Endodermal cell (in vitro differentiated cells): ENCODE results near the gene HOXB3. TPM values are rescaled to one million over a fixed set of nuclear protein-coding genes. Genes with fewer than 3 reads are reported as not detected.

Source experiments
- DNase-seq: peaks from one replicate; pipeline ENCODE4 v3.0.0-alpha.2; 2017
- H3K27ac ChIP-seq: 2 replicates; pipeline ENCODE4 v1.5.1; 2013; ENCODE audit warnings: mild to moderate bottlenecking, low read depth, low read length, moderate library complexity
- H3K27me3 ChIP-seq: 2 replicates; pipeline ENCODE4 v1.6.1; 2013; ENCODE audit warnings: mild to moderate bottlenecking, low read length, moderate library complexity; ENCODE audit not compliant: insufficient read depth, control insufficient read depth, poor library complexity, severe bottlenecking
- H3K36me3 ChIP-seq: 2 replicates; pipeline ENCODE4 v1.7.0; 2013; ENCODE audit warnings: mild to moderate bottlenecking, low read length, moderate library complexity; ENCODE audit not compliant: control insufficient read depth, insufficient read depth
- H3K4me1 ChIP-seq: one replicate; pipeline ENCODE4 v1.7.0; 2013; ENCODE audit warnings: low read length; ENCODE audit not compliant: control insufficient read depth, insufficient read depth
- H3K4me3 ChIP-seq: 2 replicates; pipeline ENCODE4 v1.5.1; 2013; ENCODE audit warnings: mild to moderate bottlenecking, low read length, moderate library complexity
- H3K9ac ChIP-seq: 2 replicates; pipeline ENCODE4 v1.6.1; 2013; ENCODE audit warnings: mild to moderate bottlenecking, low read length, moderate library complexity; ENCODE audit not compliant: poor library complexity, severe bottlenecking; ENCODE audit errors: extremely low read depth
- H3K9me3 ChIP-seq: 2 replicates; pipeline ENCODE4 v1.6.1; 2013; ENCODE audit warnings: mild to moderate bottlenecking, low read length, moderate library complexity; ENCODE audit not compliant: control insufficient read depth
- H3K27ac Mint-ChIP-seq: 2 replicates; pipeline ENCODE4 v1.8.0; 2020; ENCODE audit warnings: mixed read lengths
- H3K27me3 Mint-ChIP-seq: 2 replicates; pipeline ENCODE4 v1.8.0; 2021; ENCODE audit warnings: mild to moderate bottlenecking, mixed read lengths; ENCODE audit not compliant: insufficient read depth
- H3K36me3 Mint-ChIP-seq: 2 replicates; pipeline ENCODE4 v1.8.0; 2020; ENCODE audit warnings: low read depth, mixed read lengths
- H3K4me1 Mint-ChIP-seq: 2 replicates; pipeline ENCODE4 v1.8.0; 2020; ENCODE audit warnings: mixed read lengths
- H3K4me3 Mint-ChIP-seq: 2 replicates; pipeline ENCODE4 v1.8.0; 2020; ENCODE audit warnings: mild to moderate bottlenecking, moderate library complexity, mixed read lengths
- H3K9me3 Mint-ChIP-seq: 2 replicates; pipeline ENCODE4 v1.8.0; 2020; ENCODE audit warnings: mild to moderate bottlenecking, mixed read lengths
- CTCF ChIP-seq: fragments of 200-600 bp; sonication (generic); conservative IDR thresholded peaks from 2 replicates; pipeline ENCODE4 v1.5.0; 2021; ENCODE audit warnings: antibody characterized with exemption, mild to moderate bottlenecking
- WGBS, 2 experiments: methylation state at CpG; one replicate each; pipeline versions ENCODE4 v1.1.5 to v1.1.7; 2013; ENCODE audit warnings: missing lambda C conversion rate in 2 of 2, mixed read lengths in 1 of 2; ENCODE audit not compliant: insufficient coverage in 1 of 2, insufficient read length in 1 of 2; 5-methylcytosine and 5-hydroxymethylcytosine counted together
- total RNA-seq, 2 donors: library from RNA; stranded (reverse); fragmentation: NEBNext Ultra II Directional in 1 of 2; extraction: Animal tissue kit (Norgen Biotek cat#: 25700) in 1 of 2; gene quantifications; 2 replicates in 1 of 2; 3 replicates in 1 of 2; pipeline ENCODE4 v1.2.1, GENCODE V29; 2021

Gene HOXB3
- total RNA-seq, 2 donors from 2014 or later = not detected

GRCh38 chr17:48636177-48637018 lies 46.4 kb upstream of the HOXB3 start:
- no peaks in the 10 kb centered on the region for H3K36me3 ChIP-seq
- H3K9me3 Mint-ChIP-seq = peaks cover 2% of the 10 kb centered on the region
- TF ChIP-seq CTCF = peak; percentile 90
- H3K36me3 Mint-ChIP-seq = no peaks in the 10 kb centered on the region
- no peak overlapping the region for H3K4me3 Mint-ChIP-seq
- H3K4me1 ChIP-seq = no peaks in the 10 kb centered on the region
- H3K4me1 Mint-ChIP-seq = peaks cover 1% of the 10 kb centered on the region
- peaks cover 100% of the 10 kb centered on the region for H3K27me3 Mint-ChIP-seq
- H3K27ac Mint-ChIP-seq = no peak overlapping the region
- 1 to 3% methylated on average over 16 to 39 of the region's 39 CpGs for WGBS, 2 experiments
- peaks cover 7% of the 10 kb centered on the region for H3K9me3 ChIP-seq
- H3K27ac ChIP-seq = no peak overlapping the region
- H3K9ac ChIP-seq = no peak overlapping the region
- no peak overlapping the region for H3K4me3 ChIP-seq
- peak; percentile 100 for DNase-seq
- H3K27me3 ChIP-seq = peaks cover 100% of the 10 kb centered on the region

- peak; percentile 41 for DNase-seq
- Mint-ChIP-seq H3K27ac (no peak overlapping the region), H3K9me3 (peaks cover 2% of the 10 kb centered on the region)
These were observed 44.6 kb upstream of the HOXB3 start for GRCh38 chr17:48634493-48635208.

GRCh38 chr17:48633266-48633677 lies 43.2 kb upstream of the HOXB3 start:
- H3K9me3 ChIP-seq = peaks cover 7% of the 10 kb centered on the region
- H3K27me3 ChIP-seq = peaks cover 100% of the 10 kb centered on the region
- H3K4me1 ChIP-seq = no peaks in the 10 kb centered on the region
- H3K27ac ChIP-seq = no peak overlapping the region
- H3K27me3 Mint-ChIP-seq = peaks cover 100% of the 10 kb centered on the region
- H3K36me3 Mint-ChIP-seq = no peaks in the 10 kb centered on the region
- H3K4me1 Mint-ChIP-seq = no peaks in the 10 kb centered on the region
- peaks cover 2% of the 10 kb centered on the region for H3K9me3 Mint-ChIP-seq
- DNase-seq = peak; percentile 71
- H3K4me3 ChIP-seq = no peak overlapping the region
- no peak overlapping the region for H3K4me3 Mint-ChIP-seq
- WGBS, 2 experiments = 2 to 6% methylated on average over 8 to 35 of the region's 35 CpGs
- TF ChIP-seq CTCF = no peak
- H3K36me3 ChIP-seq = no peaks in the 10 kb centered on the region
- no peak overlapping the region for H3K27ac Mint-ChIP-seq
- no peak overlapping the region for H3K9ac ChIP-seq

More at GRCh38 chr17:48634493-48635208, 44.6 kb upstream of the HOXB3 start:
- WGBS, 2 experiments = 39 to 42% methylated on average over 14 to 20 of the region's 20 CpGs
- H3K4me1 Mint-ChIP-seq = no peaks in the 10 kb centered on the region
- TF ChIP-seq CTCF = no peak
- no peak overlapping the region for H3K9ac ChIP-seq
- H3K9me3 ChIP-seq = peaks cover 7% of the 10 kb centered on the region
- no peak overlapping the region for H3K4me3 ChIP-seq
- H3K36me3 Mint-ChIP-seq = no peaks in the 10 kb centered on the region
- no peak overlapping the region for H3K4me3 Mint-ChIP-seq
- no peaks in the 10 kb centered on the region for H3K36me3 ChIP-seq
- no peak overlapping the region for H3K27ac ChIP-seq
- no peaks in the 10 kb centered on the region for H3K4me1 ChIP-seq
- H3K27me3 Mint-ChIP-seq = peaks cover 100% of the 10 kb centered on the region
- peaks cover 100% of the 10 kb centered on the region for H3K27me3 ChIP-seq
